SK-N-SH (cell line): Measurements from ENCODE around the gene CSNK2A1.

Experiments used
- TCF12 ChIP-seq: IDR thresholded peaks from 2 replicates; pipeline ENCODE4 v1.4.0; 2012
- TF ChIP-seq, protein P1 (sequence below): fragments of 200-600 bp; sonication (generic); IDR thresholded peaks from 2 replicates; pipeline ENCODE4 v1.6.1; 2017; ENCODE audit warnings: antibody characterized with exemption, mild to moderate bottlenecking, moderate library complexity

DNA sequence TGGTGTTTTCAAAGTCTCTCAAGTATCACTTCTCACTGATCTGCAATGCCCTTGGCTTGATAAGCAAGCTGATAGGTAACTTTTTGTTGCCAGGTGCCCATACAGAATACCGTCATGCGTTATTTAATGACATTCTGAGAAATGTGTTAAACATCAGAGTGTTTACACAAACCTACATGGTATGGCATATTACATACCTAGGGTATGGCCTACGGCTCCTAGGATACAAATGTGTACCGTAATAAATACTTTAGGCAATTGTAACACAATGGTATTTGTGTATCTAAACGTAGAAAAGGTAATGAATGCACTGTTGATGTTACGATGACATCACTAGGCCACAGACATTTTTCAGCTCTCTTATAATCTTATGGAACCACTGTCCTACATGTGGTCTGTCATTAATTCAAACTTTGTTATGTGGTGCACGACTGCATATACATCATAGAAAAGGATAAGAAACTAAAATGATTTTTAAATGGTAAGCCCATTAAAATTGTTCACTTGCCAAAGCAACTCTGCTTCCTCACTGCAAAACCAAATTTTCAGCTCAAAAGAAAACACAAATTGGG is 35.7 kb downstream of the CSNK2A1 start:
- TF ChIP-seq TCF12 = no peak
- TF ChIP-seq, protein P1, sequence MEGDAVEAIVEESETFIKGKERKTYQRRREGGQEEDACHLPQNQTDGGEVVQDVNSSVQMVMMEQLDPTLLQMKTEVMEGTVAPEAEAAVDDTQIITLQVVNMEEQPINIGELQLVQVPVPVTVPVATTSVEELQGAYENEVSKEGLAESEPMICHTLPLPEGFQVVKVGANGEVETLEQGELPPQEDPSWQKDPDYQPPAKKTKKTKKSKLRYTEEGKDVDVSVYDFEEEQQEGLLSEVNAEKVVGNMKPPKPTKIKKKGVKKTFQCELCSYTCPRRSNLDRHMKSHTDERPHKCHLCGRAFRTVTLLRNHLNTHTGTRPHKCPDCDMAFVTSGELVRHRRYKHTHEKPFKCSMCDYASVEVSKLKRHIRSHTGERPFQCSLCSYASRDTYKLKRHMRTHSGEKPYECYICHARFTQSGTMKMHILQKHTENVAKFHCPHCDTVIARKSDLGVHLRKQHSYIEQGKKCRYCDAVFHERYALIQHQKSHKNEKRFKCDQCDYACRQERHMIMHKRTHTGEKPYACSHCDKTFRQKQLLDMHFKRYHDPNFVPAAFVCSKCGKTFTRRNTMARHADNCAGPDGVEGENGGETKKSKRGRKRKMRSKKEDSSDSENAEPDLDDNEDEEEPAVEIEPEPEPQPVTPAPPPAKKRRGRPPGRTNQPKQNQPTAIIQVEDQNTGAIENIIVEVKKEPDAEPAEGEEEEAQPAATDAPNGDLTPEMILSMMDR = no peak
